GM19193 (cell line): ENCODE results near the gene TLCD1.

ENCODE experiments used
- POLR2A ChIP-seq: IDR thresholded peaks from 4 replicates; pipeline ENCODE4 v1.6.1; 2011; ENCODE audit not compliant: insufficient read depth, insufficient read length; ENCODE audit errors: extremely low read depth

TLCD1 gene

DNA sequence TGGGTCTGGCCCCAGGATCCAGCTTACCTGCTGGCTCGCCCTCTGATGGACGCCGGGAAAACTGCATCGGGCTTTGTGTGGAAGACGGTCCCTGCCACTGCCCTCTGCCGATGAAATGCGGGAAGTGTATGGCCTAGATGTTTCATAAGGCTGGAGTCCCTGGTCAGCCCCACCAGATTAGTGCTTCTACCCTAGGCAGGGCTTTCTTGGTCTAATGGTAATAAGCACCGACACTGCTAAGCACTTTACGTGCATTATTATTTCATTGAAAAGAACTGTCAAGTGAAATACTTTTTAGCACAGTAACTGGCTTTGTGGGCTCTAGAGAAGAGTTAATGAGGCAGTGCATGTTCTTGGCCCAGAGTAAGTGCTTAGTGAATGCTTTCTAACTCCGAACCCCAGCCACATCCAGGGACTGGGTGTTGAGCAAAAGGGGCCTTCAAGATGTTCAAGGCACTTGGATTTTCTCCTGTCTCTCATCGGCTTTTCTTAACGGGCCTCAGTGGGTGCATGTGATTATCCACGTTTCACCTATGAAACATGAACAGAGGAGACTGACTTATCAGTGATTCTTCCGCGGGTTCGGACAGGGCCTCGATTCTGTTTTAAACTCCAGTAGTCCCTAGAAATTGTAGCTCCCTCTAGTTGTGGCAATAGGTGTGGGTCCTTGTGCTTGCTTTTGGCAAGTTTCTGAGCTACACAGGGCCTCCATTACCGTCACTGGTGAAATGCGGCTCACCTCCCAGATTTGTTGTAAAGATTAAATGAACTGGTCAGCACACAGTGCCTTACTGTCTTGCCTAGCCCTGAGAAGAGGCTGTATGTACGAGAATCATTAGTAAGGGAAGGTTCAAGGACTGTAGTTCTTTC lies 24.4 kb upstream of the TLCD1 start:
- TF ChIP-seq POLR2A, result no peak

DNA sequence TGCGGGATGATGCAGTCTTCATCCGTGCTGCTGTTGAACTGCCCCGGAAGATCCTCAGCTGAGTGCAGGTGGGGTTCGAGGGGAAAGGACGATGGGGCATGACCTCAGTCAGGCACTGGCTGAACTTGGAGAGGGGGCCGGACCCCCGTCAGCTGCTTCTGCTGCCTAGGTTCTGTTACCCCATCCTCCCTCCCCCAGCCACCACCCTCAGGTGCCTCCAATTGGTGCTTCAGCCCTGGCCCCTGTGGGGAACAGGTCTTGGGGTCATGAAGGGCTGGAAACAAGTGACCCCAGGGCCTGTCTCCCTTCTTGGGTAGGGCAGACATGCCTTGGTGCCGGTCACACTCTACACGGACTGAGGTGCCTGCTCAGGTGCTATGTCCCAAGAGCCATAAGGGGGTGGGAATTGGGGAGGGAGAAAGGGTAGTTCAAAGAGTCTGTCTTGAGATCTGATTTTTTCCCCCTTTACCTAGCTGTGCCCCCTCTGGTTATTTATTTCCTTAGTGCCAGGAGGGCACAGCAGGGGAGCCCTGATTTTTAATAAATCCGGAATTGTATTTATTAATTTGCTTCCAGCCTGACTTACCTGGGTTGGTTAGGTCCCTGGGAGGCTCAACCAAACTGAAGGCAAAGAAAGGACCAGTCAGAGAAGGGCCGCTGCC lies 23.6 kb upstream of the TLCD1 start:
- TF ChIP-seq POLR2A, result no peak

DNA sequence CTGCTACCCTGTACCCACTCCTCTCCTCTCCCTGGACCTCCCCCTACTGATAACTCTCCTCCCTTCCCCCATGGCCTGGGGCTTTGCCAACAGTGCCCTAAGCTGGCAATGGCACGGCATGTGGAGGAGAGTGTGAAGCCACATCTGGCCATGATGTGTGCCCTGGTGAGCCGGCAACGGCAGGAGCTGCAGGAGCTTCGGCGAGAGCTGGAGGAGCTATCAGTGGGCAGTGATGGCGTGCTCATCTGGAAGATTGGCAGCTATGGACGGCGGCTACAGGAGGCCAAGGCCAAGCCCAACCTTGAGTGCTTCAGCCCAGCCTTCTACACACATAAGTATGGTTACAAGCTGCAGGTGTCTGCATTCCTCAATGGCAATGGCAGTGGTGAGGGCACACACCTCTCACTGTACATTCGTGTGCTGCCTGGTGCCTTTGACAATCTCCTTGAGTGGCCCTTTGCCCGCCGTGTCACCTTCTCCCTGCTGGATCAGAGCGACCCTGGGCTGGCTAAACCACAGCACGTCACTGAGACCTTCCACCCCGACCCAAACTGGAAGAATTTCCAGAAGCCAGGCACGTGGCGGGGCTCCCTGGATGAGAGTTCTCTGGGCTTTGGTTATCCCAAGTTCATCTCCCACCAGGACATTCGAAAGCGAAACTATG lies 23.0 kb upstream of the TLCD1 start:
- TF ChIP-seq POLR2A, result no peak

DNA sequence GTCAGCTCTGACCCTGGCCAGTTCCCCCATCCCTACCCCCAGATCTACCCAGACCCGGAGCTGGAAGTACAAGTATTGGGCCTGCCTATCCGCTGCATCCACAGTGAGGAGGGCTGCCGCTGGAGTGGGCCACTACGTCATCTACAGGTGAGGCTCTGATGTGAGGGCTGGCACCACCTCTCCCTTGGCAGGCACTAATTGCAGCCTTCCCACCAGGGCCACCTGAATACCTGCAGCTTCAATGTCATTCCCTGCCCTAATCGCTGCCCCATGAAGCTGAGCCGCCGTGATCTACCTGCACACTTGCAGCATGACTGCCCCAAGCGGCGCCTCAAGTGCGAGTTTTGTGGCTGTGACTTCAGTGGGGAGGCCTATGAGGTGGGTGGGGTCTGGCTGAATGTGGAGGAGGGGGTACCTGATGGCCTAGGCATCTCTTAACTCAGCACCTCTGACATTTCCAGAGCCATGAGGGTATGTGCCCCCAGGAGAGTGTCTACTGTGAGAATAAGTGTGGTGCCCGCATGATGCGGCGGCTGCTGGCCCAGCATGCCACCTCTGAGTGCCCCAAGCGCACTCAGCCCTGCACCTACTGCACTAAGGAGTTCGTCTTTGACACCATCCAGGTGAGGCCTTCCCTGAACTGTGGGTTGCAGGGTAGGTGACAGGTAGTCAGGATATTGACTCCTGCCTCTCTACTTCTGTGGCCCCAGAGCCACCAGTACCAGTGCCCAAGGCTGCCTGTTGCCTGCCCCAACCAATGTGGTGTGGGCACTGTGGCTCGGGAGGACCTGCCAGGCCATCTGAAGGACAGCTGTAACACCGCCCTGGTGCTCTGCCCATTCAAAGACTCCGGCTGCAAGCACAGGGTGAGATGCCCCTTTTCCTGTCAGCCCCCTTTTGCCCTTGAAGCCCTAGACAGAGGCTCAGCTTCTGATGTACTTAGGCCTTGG lies 22.0 kb upstream of the TLCD1 start:
- TF ChIP-seq POLR2A, result peak; percentile 36

DNA sequence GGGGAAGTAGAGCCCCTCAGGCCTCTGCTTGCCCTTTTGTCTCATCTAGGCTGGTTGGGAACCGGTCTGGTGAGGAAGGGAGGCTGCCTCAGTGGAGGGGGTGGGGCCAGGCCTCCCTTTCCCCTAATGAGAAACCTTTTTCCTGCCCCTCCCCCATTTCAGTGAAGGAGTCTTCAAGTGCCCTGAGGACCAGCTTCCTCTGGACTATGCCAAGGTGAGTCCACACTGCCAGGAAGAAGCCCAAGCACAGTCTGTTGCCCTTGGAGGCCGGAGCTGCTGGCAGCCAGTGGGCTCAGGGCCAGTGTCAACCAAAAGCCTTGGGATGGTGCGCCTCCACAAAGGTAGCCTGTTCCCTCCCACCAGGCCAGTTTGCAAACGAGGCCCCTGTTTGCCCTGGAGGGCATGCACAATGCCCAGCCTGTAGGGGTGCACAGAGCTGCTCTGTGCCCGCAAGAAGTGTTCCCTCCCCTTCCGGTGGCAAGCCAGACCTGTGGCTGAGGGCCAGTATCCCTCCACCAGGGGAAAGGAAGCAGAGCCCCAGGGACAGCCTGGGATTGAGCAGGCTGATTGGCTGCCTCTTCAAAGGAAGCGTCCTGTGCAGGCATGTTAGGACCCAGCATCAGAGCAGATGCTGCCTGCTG lies 21.1 kb upstream of the TLCD1 start:
- no peak for TF ChIP-seq POLR2A

DNA sequence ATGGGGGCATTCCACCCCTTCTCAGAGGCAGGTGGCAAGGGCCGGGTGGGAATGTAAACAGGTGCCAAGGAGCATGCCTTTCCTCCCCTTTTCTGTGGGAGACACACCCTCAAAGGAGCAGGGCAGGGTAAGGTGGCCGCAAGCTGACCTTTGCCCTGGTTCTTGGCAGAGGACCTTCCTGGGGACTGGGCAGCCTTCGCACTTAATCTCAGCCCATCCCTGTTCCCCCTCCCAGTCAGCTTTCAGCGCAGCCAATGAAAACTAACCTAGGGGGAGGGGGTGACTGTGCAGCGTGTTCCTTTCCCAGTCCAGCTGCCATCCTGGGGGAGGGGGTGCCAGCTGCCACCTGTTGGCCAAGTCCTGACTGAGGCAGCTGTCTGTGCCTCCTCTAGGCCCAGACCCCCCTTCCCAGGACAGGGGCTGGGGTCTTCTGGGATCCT lies 20.6 kb upstream of the TLCD1 start:
- TF ChIP-seq POLR2A, result no peak

DNA sequence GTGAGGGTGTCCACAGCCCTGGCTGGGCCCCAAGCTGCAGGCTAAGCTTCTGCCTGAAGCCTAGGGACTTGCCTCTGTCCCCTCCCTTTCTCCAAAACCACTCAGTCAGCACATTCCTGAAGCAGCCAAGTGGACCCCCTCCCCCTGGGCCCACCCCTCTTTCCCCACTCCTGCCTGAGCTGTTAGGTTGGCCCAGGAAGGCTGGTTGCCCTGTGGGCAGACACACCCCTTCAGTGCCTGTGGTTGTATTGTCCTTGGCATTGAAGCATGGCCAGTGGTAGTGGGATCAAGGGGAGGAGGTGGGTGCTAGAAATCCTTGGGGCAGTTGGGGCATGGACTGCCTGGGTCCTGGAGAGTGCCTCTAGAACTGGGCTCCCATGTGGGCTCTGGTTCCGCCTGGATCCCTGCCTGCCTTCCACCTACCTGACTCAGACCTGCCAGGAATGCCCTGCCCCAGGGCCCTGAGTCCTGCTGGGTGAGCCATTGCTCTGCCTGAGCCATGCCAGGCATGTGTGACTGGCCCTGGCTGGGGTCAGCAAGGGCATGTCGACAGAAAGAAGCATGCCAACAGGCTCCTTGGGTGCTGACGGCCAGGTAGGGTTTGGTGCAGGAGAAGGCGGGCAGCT lies 19.9 kb upstream of the TLCD1 start:
- peak; percentile 23 for TF ChIP-seq POLR2A

DNA sequence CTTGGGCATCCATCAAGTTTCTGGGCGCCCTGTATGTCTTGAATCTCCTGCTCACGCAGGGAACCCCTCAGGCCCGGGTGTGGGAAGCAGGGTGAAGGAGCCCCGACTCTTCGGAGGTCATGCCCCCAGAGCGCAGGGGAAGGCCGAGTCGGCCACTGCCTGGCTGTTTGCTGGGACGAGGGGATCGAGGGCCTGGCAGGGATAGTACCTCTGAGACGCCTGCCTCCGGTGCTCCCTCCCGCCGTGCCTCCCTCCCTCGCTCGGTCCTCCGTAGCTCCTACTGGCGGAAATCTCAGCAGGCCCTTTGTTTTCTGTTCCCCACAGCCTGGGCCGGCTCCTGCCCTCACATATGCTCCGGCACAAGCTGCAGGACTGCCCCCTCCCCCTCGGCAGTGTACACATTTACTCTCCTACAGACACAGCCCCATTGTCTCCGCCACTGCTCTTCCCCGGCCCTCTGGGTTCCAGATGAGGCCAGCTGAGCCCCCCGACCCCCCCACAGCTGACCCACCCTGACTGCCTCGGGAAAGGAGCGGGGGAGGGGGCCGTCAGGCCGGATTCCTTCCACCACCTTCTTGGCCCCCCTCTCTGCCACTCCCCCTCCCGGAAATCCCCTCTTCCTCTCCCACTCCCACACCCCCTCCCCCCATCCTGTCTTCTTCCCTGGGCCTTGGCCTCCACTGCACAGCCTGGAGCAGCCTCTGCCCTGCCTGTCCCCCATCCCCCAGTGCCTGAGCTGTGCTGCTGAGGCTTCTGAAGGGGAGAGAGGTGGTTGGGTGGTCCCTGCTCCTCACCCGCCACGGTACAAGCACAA lies 19.1 kb upstream of the TLCD1 start:
- peak; percentile 60 for TF ChIP-seq POLR2A

DNA sequence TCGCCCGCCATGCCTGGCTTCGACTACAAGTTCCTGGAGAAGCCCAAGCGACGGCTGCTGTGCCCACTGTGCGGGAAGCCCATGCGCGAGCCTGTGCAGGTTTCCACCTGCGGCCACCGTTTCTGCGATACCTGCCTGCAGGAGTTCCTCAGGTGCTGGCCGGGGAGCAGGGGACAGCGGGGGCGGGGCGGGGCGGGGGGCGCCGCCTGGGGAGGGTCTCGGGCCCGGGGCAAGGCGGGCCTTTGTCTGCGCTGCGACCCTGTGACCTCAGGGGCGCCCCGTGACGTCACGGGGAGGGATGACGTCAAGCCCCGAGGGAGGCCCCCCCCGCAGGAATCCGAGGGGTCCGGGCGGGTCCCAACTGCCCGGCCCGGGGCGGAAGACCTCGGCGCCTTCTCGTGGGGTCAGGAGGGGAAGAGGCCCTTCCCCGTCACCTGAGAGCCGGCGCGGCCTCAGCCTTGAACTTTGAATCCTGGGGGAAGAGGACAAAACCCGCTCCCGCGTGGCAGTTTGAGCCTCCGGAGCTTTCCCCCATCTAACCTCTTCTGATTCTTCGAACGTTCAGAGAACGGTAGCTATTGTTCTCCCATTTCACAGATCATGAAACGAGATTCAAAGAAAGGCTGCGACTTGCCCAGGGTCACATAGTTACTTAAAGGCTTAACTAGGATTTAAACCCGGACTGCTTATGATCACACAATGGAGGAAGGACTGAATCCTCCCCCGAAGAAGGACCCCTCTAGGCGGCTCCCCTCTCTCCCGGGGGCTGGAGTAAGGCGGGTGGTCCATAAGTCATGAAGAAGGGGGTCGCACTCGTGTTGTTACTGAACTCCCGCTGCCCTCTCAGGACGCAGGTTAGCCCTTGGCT lies 18.3 kb upstream of the TLCD1 start:
- TF ChIP-seq POLR2A, result no peak

DNA sequence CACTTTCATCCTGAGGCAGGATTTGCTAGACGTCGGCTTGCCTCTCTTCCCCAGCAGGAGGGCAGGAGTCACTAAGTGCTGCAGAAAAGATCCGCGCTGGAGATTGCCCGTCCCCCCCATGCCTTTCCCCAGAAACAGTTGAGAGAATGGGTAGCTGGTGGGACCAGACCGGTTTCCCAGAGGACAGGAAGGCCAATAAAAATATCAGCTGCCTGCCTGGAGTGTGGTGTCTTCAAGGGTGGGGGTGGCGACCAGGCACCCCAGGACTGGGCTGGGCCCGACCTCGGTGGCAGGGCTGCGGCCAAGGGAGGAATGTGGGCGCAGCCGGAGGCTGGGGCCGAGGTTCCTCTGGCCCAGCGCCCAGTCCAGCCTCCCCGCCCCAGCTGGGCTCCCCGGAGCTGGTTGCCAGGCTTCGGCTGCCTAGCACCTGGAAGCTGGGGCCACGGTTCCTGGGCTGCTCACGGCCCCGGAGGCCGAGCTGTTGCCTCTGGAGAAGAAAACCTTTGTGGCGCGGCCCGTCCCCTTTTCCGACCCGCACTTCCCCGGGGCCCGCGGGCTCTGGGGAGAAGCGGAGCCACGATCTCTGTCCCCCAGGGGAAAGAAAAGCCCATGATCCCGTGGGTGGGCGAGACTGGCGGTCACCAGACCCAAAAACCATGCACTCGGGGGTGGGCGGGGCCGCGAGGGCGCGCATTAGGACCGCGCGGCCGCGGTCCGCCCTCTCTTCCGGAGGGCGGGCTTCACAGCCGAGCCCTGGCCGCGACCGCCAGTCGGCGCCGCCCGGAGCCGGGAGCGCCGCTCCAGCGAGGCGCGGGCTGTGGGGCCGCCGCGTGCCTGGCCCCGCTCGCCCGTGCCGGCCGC lies 17.4 kb upstream of the TLCD1 start, which contains the start of gene TRAF4:
Gene TRAF4, plus strand, starts transcription at position 769 of the 861 bp plus-strand sequence. CDS start 102 bp downstream, outside the sequence.
- TF ChIP-seq POLR2A, result peak; percentile 99
